Peyer's patch (tissue), 4 donors: ENCODE measurements around the gene SLC25A13. TPM values are rescaled to one million over a fixed set of nuclear protein-coding genes. Genes with fewer than 3 reads are reported as not detected.

ENCODE experiments used
- DNase-seq, 3 donors: peaks; one replicate each; pipeline ENCODE4 v3.0.0-alpha.2; 2017 to 2019
- H3K27ac ChIP-seq, 4 donors: fragments of 200-600 bp; sonication (generic); one replicate each; pipeline ENCODE4 v1.5.1; 2016 to 2019
- H3K27me3 ChIP-seq, 2 donors: fragments of 200-600 bp; sonication (generic); one replicate each; pipeline ENCODE4 v1.5.1; 2019
- H3K36me3 ChIP-seq, 3 donors: fragments of 200-600 bp; sonication (generic); one replicate each; pipeline ENCODE4 v1.5.1; 2016 to 2019
- H3K4me1 ChIP-seq, 4 donors: fragments of 200-600 bp; sonication (generic); one replicate each; pipeline ENCODE4 v1.5.1; 2016 to 2019
- H3K4me3 ChIP-seq, 4 donors: fragments of 200-600 bp; sonication (generic); 1 replicate in 3 of 4; 2 replicates in 1 of 4; pipeline ENCODE4 v1.5.1; 2016 to 2019; ENCODE audit warnings: mild to moderate bottlenecking in 1 of 4
- H3K9me3 ChIP-seq, 4 donors: fragments of 200-600 bp; sonication (generic); one replicate each; pipeline ENCODE4 v1.5.1; 2016 to 2019; ENCODE audit warnings: mild to moderate bottlenecking in 1 of 4
- POLR2A ChIP-seq, 2 donors: fragments of 450-650 bp; IDR thresholded peaks; one replicate each; pipeline ENCODE4 v1.5.1; 2017; ENCODE audit warnings: antibody characterized with exemption in 2 of 2, mild to moderate bottlenecking in 2 of 2, moderate library complexity in 2 of 2
- total RNA-seq, 4 donors: library from RNA; depleted of rRNA; stranded (reverse); fragments of >200 nt; gene quantifications; one replicate each; pipeline ENCODE4 v1.1.0, GENCODE V29; 2016
- TF ChIP-seq, protein P1 (sequence below), 6 experiments: fragments of 450-650 bp in 4 of 6; fragments of 200-600 bp in 2 of 6; sonication (generic) in 1 of 6; IDR thresholded peaks; one replicate each; pipeline ENCODE4 v1.5.1; 2017 to 2019; ENCODE audit warnings: antibody characterized with exemption in 6 of 6, mild to moderate bottlenecking in 3 of 6, moderate library complexity in 1 of 6

SLC25A13 gene
- total RNA-seq, 4 donors from 2014 or later = 16.5 to 87.8 (median 60.3) TPM

DNA sequence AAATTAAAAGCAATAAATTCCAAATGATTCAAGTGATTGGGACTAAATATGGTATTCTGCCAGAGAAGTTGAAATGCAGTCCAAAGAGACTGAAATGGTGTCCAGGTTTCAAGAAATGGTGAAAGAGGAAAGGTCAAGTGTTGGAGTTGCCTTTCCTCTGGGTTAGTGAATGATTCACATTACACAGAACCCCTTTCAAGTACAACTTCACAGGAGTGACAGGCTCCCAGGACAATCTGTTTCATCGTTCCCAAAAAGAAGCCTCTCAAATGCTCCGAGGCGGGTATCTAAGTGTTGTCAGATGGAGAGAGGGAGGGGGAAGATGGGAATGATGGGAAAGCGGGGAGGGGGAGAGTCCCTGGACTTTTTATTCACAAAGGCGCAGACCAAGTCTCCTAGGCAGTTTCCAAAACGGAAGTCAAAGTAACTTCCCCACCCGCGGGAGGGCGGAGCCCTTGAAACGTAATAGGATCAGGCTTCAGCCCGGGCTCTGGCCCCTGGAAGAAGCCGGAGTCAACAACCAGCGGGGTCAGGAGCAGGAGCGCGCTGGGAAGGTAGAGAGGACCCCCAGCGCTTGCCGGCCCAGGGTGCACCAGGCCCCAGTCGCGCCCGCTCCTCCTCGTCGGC lies 754 bp downstream of the SLC25A13 start:
- peak; percentile 29 to 51 for TF ChIP-seq POLR2A (IDR thresholded peaks at IDR 0.05)
- TF ChIP-seq, protein P1, sequence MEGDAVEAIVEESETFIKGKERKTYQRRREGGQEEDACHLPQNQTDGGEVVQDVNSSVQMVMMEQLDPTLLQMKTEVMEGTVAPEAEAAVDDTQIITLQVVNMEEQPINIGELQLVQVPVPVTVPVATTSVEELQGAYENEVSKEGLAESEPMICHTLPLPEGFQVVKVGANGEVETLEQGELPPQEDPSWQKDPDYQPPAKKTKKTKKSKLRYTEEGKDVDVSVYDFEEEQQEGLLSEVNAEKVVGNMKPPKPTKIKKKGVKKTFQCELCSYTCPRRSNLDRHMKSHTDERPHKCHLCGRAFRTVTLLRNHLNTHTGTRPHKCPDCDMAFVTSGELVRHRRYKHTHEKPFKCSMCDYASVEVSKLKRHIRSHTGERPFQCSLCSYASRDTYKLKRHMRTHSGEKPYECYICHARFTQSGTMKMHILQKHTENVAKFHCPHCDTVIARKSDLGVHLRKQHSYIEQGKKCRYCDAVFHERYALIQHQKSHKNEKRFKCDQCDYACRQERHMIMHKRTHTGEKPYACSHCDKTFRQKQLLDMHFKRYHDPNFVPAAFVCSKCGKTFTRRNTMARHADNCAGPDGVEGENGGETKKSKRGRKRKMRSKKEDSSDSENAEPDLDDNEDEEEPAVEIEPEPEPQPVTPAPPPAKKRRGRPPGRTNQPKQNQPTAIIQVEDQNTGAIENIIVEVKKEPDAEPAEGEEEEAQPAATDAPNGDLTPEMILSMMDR (IDR thresholded peaks at IDR 0.05) = no peak
- H3K36me3 ChIP-seq = no peaks in the 10 kb centered on the region
- peak overlapping the region; percentile 92 to 96 (median 96) for H3K27ac ChIP-seq
- no peaks in the 10 kb centered on the region for H3K9me3 ChIP-seq
- H3K4me3 ChIP-seq = peak overlapping the region; percentile 71 to 91 (median 84)
- DNase-seq = peak; percentile 74 to 93 (median 90)
- H3K27me3 ChIP-seq = no peaks in the 10 kb centered on the region
- peaks cover 0 to 19% (median 7%) of the 10 kb centered on the region in 4 donors for H3K4me1 ChIP-seq

DNA sequence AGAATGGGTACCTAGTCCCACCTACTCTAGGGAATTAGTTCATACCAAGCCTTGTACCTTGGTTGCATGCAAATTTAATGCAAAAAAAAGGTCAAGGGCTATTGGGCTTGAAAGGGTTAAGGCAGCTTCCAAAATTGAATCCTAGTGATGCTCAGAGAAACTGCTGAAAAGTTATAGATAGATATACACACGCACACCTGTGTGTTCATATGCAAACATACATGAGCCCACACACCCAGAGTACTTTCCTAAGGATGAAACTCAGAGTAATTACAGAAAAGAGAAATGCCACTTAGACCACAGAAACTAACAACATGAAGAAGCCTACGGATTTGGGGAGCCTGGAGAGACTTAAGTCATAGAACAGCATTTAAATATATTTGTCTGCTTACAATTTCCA lies 1.5 kb downstream of the SLC25A13 start:
- Histone ChIP-seq H3K9me3 (no peaks in the 10 kb centered on the region), H3K36me3 (no peaks in the 10 kb centered on the region), H3K27ac (peak overlapping the region in 3 of 4 donors; percentile 96), H3K4me1 (peaks cover 0 to 19% (median 7%) of the 10 kb centered on the region in 4 donors), H3K27me3 (no peaks in the 10 kb centered on the region), H3K4me3 (peak overlapping the region in 2 of 4 donors; percentile 71 to 86)
- DNase-seq = no peak
- TF ChIP-seq, protein P1 (IDR thresholded peaks at IDR 0.05) = no peak
- no peak for TF ChIP-seq POLR2A (IDR thresholded peaks at IDR 0.05)

DNA sequence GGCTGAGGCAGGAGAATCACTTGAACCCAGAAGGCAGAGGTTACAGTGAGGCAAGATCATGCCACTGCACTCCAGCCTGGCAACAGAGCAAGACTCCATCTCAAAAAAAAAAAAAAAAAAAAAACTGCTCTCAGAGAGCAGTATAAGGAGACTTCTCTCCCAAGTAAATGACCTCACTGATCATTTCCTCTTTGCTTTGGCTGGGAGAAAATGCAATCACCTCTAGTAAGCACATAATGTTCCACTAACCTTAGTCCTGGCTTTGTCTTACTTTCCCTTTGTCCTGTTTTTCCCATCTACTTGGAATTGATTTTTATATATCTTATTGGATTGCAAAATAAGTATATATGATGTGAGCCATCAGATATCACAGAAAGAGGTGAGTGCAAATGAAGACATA lies 2.5 kb downstream of the SLC25A13 start:
- no peak overlapping the region for H3K4me3 ChIP-seq
- H3K9me3 ChIP-seq = no peaks in the 10 kb centered on the region
- H3K36me3 ChIP-seq = no peaks in the 10 kb centered on the region
- H3K4me1 ChIP-seq = peaks cover 0 to 19% (median 7%) of the 10 kb centered on the region in 4 donors
- H3K27me3 ChIP-seq = no peaks in the 10 kb centered on the region
- H3K27ac ChIP-seq = peak overlapping the region in 2 of 4 donors; percentile 51 to 96
- no peak for TF ChIP-seq POLR2A (IDR thresholded peaks at IDR 0.05)
- TF ChIP-seq, protein P1 (IDR thresholded peaks at IDR 0.05) = no peak
- no peak for DNase-seq

DNA sequence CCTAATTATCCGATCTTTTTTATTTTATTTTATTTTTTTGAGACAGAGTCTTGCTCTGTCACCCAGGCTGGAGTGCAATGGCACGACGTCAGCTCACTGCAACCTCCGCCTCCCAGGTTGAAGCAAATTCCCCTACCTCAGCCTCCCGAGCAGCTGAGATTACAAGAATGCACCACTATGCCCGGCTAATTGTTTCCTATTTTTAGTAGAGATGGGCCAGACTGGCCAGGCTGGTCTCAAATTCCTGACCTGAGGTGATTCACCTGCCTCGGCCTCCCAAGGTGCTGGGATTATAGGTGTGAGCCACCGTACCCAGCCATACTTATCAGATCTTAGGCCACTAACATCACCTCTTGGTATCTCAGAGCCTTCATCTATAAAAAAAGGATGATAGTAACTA lies 4.9 kb downstream of the SLC25A13 start:
- Histone ChIP-seq H3K4me3 (no peak overlapping the region), H3K27me3 (no peaks in the 10 kb centered on the region), H3K36me3 (no peaks in the 10 kb centered on the region), H3K4me1 (peaks cover 0 to 13% (median 5%) of the 10 kb centered on the region in 4 donors), H3K9me3 (no peaks in the 10 kb centered on the region), H3K27ac (no peak overlapping the region)
- DNase-seq = no peak
- TF ChIP-seq, protein P1 (IDR thresholded peaks at IDR 0.05) = no peak
- TF ChIP-seq POLR2A (IDR thresholded peaks at IDR 0.05) = no peak

DNA sequence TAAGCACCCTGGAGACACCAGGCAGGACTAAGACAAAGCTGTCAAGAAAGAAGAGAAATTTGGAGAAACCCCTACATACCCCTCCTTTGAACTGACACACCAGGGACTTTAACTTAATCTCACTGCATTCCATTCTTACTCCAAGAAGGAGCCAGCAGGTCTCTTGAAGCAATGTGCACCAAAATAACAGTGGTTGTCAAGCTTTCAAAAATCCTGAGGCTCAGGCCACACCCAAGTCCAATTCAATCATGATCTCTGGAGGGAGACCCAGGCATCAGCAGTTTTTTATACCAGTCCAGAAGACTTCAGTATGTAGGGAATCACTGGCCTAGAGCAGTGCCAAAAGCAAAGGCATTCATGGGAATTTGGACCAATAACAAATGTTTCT lies 6.8 kb downstream of the SLC25A13 start:
- no peak overlapping the region for H3K27ac ChIP-seq
- no peak for DNase-seq
- TF ChIP-seq POLR2A (IDR thresholded peaks at IDR 0.05) = no peak
- TF ChIP-seq, protein P1 (IDR thresholded peaks at IDR 0.05) = no peak

More for the DNA sequence above, 6.8 kb downstream of the SLC25A13 start:
- no peak overlapping the region for H3K4me3 ChIP-seq
- H3K36me3 ChIP-seq = no peaks in the 10 kb centered on the region
- H3K9me3 ChIP-seq = no peaks in the 10 kb centered on the region
- H3K27me3 ChIP-seq = no peaks in the 10 kb centered on the region
- H3K4me1 ChIP-seq = peaks cover 0 to 6% (median under 1%) of the 10 kb centered on the region in 4 donors
